ENCODE data around the gene SH3TC1. TPM values are rescaled to one million over a fixed set of nuclear protein-coding genes. Genes with fewer than 3 reads are reported as not detected.
A peak's percentile ranks its signal among the peaks of the same experiment; 100 is the strongest.

SH3TC1 gene
- total RNA-seq, 1 donor from 2014 or later, result 5.4 TPM

- H3K27ac Mint-ChIP-seq, result no peak overlapping the region
- H3K4me3 Mint-ChIP-seq, result no peak overlapping the region
- DNase-seq (ENCODE audit: extremely low spot score, unreplicated experiment), result no peak
- no peak for TF ChIP-seq CTCF (conservative IDR thresholded peaks at IDR 0.05)
- H3K27me3 Mint-ChIP-seq, result peaks cover 15% of the 10 kb centered on the region
- H3K9me3 Mint-ChIP-seq, result peaks cover 14% of the 10 kb centered on the region
- H3K4me1 Mint-ChIP-seq (ENCODE audit: unreplicated experiment), result peaks cover 17% of the 10 kb centered on the region
- H3K36me3 Mint-ChIP-seq, result no peaks in the 10 kb centered on the region
Measured at GRCh38 chr4:8164687-8165086, 34.4 kb upstream of the SH3TC1 start.

GRCh38 chr4:8165374-8165896, 33.7 kb upstream of the SH3TC1 start:
- DNase-seq (ENCODE audit: extremely low spot score, unreplicated experiment), result no peak
- H3K27me3 Mint-ChIP-seq, result peaks cover 11% of the 10 kb centered on the region
- no peaks in the 10 kb centered on the region for H3K36me3 Mint-ChIP-seq
- H3K9me3 Mint-ChIP-seq, result peaks cover 14% of the 10 kb centered on the region
- TF ChIP-seq CTCF (conservative IDR thresholded peaks at IDR 0.05), result no peak
- H3K4me1 Mint-ChIP-seq (ENCODE audit: unreplicated experiment), result peaks cover 13% of the 10 kb centered on the region
- no peak overlapping the region for H3K4me3 Mint-ChIP-seq
- no peak overlapping the region for H3K27ac Mint-ChIP-seq

GRCh38 chr4:8167291-8167690, 31.8 kb upstream of the SH3TC1 start:
- no peak for DNase-seq (ENCODE audit: extremely low spot score, unreplicated experiment)
- Mint-ChIP-seq H3K9me3 (peaks cover 14% of the 10 kb centered on the region), H3K27me3 (peaks cover 15% of the 10 kb centered on the region), H3K4me1 (ENCODE audit: unreplicated experiment) (peaks cover 10% of the 10 kb centered on the region), H3K27ac (peak overlapping the region; percentile 76), H3K36me3 (no peaks in the 10 kb centered on the region), H3K4me3 (no peak overlapping the region)
- no peak for TF ChIP-seq CTCF (conservative IDR thresholded peaks at IDR 0.05)

GRCh38 chr4:8167815-8168214, 31.3 kb upstream of the SH3TC1 start:
- no peaks in the 10 kb centered on the region for H3K36me3 Mint-ChIP-seq
- H3K27me3 Mint-ChIP-seq, result peaks cover 15% of the 10 kb centered on the region
- peaks cover 14% of the 10 kb centered on the region for H3K9me3 Mint-ChIP-seq
- peak overlapping the region; percentile 33 for H3K4me3 Mint-ChIP-seq
- no peak for TF ChIP-seq CTCF (conservative IDR thresholded peaks at IDR 0.05)
- no peak for DNase-seq (ENCODE audit: extremely low spot score, unreplicated experiment)
- H3K4me1 Mint-ChIP-seq (ENCODE audit: unreplicated experiment), result peaks cover 10% of the 10 kb centered on the region
- peak overlapping the region; percentile 76 for H3K27ac Mint-ChIP-seq

GRCh38 chr4:8168232-8168631, 30.9 kb upstream of the SH3TC1 start:
- no peak for DNase-seq (ENCODE audit: extremely low spot score, unreplicated experiment)
- TF ChIP-seq CTCF (conservative IDR thresholded peaks at IDR 0.05), result peak; percentile 76
- Mint-ChIP-seq H3K27ac (peak overlapping the region; percentile 76), H3K9me3 (peaks cover 14% of the 10 kb centered on the region), H3K4me3 (no peak overlapping the region), H3K27me3 (peaks cover 15% of the 10 kb centered on the region), H3K4me1 (ENCODE audit: unreplicated experiment) (peaks cover 10% of the 10 kb centered on the region), H3K36me3 (no peaks in the 10 kb centered on the region)
